CD4-positive, alpha-beta T cell treated with Interleukin-6 at 100 ng/mL for 8 hours (primary cell): Measurements from ENCODE around the gene UBE2QL1.
"Not testable (repeated sequence)": the region's sequence is repeated elsewhere in the genome, so short reads cannot be mapped to it uniquely, and the experiment has no call there.

Experiments used
- DNase-seq: peaks from one replicate; pipeline ENCODE4 v3.0.0-alpha.2; 2020; ENCODE audit warnings: mixed read lengths, low spot score

UBE2QL1 gene

DNA sequence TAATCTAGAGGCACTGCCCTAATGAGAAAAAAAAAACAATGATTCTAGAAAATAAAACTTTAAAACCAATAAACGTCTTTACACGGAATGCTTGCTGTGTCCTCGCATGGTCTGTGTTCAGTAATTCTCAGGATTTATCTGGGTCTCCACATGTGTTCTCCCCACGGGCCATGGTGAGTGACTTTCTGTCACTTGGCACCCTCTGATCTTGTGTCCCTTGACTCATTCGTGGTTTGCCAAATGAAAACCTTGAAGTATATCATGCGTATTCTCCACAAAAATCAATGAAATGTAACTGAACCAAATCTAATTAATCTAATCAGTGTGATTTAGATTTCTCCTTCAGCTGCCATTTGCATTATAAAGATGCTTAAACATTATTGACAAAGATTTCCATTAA lies 48.0 kb downstream of the UBE2QL1 start:
- DNase-seq: no peak

DNA sequence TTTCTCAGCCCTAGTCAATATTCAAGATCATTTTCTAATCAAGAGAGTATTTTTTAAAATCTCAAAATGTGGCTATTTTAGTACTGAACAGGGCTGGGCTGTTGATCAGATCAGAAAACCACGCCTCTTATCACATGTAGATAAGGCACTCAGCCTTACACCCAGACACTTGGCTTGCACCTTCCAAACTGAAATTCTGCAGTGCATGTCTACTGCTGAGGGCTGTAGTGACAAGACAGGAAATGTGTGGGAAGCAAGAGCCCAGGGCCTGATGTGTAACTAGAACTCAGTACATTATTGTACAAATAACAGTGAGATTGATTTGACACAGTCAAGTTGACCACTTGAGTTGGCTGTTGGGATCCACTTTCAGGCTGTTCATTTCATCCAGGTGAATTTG lies 48.6 kb downstream of the UBE2QL1 start:
- DNase-seq: no peak

DNA sequence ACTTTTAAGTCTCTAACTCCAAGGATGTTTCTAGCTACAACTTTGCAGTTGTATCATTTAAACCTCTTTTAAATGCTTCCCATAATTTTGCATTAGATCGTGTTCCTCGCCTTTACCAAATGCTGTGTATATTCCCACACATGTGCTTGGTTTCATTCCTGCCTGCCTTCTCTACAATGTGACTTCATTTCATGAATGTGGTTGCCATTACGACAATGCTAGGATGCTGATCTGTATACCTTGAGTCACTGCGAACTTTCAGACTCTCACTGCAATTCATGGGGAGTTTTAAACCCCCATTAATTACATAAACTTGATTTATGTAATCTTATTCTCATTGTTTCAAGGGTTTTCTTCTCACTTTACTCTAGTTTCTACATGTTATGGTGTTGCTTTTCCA lies 50.3 kb downstream of the UBE2QL1 start:
- DNase-seq: no peak

DNA sequence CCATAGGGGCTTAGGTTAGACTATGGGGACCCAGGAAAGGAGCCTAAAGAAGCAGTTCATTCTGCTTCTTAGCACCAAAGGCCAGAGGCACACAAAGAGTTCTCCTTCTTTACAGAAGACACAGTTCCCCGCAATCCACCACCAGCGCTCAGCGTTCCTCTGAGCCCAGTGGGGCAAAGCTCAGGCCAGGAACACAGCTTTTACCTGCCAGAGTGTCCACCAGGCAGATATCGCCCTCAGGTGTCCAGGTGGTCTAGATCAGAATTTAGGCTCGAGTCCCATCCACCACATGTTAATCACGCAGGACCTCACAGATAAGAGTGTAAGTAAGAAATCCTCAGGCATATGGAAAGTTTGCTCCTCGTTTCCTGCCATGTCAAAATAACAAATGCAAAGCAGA lies 53.0 kb downstream of the UBE2QL1 start:
- no peak for DNase-seq

DNA sequence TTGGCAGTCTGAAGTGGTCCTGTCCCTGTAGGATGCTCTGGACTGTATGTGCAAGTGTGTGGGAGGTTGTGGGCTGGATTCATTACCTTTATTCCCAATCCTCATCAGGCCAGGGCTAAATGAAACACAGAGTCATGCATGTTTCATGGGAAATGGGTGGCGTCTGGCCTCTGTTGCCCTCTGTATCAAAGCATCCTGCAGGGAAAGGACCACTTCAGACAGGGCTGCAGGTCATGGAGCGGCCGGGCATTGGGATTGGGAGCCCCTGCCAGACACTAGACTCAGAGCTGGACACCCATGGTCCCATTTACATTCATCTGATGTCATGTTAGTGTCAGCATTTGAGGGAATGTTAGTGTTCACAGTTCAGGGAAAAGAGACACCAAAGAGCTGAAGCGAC lies 53.8 kb downstream of the UBE2QL1 start:
- no peak for DNase-seq

DNA sequence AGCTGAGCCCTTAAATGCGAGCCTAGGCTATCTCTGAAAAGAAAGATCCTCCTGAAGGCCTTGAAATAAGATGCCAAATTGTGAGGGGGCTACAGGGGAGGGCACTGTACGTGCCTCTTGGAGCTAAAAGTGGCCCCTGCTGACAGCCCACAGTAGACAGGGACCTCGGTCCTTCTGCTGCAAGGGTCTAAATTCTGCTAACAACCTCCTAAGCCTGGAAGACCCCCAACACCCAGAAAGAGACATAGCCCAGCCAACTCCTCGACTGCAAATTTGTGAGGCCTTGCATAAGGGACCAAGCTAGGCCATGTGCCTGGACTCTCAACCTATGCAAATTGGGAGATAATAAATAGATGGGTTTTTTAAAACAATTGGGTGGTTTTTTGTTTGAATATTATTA lies 54.7 kb downstream of the UBE2QL1 start:
- no peak for DNase-seq

DNA sequence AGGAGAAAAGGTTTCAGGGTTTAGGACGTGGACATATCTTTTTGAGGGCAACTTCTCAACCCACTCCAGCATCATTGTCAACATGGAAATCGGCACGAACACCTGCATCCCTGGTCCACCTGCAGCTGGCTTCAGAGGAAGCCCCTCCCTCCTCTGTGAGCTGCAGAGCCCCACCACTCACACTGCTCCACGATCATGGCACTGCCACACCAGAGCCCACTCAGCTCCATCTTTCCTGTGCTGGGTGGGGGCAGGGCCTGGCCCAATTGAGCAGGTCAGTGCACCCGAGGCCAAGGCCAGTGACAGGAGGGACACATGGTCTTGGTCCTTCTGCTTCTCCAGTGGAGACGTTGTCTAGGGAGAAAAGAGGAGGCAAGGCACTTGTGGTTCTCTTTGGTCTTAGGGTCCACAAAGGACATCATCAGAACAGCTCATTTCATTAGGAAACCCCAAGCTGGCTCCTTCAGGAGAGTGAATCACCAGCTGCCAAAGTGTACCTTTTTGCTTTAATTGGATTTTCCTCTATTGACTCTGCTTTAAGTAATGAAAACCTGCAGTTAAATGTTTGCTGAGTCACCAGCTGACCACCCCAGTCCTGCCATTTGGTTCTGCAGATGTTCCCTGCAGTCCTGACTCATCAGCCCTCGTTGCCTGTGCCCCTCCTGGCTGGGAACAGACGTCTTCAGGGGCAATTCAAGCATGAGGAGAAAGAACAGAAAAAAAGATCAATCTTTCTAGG lies 56.2 kb downstream of the UBE2QL1 start:
- no peak for DNase-seq

DNA sequence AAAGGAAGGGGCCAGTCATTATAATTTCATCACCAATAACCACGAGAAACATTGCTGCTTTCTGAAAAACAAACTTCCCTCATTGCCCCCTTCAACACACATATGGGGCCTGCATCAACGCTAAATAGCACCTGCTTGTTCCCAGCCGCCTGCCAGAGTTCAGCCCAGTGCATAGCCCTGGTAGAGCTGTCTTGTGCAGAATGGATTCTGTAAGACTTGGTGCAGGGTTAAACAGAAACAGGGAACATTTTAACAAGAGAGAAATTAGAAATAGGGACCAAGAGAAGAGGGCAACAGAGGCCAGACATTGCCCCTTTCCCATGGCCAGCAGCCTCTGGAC lies 56.7 kb downstream of the UBE2QL1 start:
- no peak for DNase-seq

DNA sequence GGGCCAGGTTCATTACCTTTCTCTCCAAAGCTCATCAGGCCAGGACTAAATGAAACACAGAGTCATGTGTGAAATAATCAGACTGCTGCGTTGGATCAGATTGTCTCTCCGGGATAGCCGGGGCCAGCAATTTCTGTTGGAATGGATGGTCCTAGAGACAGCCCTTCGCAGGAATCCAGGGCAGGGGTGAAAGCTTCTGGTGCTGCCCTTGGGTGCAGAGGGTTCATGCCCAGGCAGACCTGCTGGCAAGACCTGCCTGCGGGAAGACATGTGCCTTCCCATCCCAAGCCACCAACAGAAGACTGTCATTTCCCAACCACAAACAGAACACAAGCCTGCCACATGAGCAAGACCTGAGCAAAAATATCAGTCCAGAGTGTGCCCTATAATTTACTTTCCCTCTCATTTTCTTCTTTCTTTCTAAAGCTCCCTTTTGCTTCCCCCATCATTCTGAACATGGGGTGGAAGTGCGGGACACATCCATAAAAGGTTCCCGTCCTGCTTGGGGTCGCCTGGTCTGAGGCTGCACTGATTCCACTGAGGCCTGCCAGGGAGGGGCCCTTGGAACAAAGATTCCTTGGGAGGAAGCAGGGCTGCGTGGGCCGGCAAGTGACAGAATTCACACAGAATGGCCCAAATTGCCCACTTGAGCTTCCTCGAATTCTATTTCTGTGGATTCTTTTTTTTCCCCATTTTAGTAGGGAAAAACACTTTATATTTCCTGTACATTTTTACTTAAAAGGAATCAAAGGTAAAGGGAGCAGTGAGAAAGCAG lies 57.3 kb downstream of the UBE2QL1 start:
- no peak for DNase-seq

DNA sequence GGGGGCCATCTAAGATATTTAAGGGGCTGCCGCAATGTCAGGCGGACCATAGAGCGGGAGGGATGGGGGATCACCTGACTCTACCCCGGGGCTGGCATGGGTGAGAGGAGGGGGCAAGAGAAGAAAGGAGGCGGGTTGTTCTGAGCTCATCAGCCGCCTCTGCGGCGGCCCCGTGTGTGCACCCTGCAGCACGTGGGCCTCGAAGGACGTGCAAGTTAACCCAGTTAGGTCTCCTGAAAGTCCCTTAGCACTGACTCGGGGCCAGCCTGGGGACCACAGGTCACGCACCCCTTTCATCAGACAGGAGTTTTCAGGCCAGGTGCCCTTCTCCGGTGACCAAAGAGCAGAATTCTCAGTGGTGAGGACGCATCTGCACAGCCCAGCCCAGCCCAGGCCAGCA lies 58.0 kb downstream of the UBE2QL1 start:
- DNase-seq: no peak

DNA sequence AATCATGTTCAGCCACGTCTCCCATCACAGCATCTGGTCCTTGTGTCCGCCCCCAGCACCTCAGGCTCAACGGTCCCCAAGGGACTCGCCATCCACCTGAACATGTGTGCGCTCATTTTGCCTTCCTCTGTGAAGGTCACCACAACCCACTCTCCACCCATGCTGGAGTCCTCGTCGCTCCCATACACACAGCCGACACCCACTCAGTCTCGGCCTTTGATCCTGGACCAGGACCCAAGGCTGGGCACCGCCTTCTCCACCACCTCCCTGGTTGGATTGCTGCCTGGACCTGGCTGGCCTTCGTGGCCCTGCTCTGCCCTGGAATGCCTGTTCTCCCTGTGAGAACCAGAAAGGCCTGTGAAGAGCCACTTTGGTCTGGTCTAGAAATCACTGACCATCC lies 60.3 kb downstream of the UBE2QL1 start:
- no peak for DNase-seq

DNA sequence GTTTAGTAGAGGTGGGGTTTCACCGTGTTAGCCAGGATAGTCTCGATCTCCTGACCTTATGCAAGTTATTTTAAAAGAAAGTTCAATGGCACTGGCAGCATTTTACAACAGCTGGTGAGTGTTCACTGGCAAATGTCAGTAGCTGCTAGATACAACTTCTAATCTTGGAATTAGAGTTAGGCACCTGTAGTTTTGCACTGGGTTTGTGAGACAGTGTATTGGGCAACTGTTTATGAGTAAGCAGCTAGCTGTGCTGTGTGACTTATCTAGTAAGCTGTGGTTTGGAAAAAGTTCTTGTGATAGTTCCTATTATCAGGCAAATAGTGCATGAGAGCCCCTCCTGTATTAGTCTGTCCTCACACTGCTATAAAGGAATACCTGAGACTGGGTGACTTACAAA lies 61.5 kb downstream of the UBE2QL1 start:
- DNase-seq: no peak

DNA sequence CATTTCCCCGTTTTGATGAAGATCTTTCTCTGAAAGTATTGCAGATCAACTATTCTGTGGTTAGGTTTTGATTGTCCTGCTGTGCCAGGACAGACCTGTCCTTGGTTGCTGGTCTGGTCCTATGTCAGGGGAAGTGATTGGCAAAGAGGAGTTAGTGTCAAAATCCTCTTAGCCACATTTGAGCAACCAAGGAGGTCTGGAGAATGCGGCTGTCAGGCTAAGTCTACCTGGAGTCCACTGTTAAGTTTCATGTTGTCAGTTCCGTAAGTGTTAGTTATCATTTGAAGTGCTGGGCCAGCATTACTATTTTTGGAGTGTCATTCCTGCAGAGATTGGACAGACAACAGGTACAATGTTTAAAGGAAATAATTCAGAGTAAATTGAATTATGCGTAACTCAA lies 62.3 kb downstream of the UBE2QL1 start:
- DNase-seq: no peak

DNA sequence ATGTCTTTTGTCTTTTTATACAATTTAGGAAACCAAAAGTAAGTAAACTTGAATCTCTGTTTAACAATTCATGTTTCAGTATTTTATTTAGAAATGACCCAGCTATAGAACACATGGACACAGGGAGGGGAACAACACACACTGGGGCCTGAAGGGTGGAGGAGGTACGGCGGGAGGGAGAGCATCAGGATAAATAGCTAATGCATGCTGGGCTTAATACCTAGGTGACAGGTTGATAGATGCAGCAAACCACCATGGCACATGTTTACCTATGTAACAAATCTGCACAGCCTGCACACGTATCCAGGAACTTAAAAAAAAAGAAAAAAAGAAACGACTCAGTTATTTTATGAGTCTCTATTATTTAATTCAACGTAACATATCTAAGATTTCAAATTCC lies 67.2 kb downstream of the UBE2QL1 start:
- not testable (repeated sequence) for DNase-seq

DNA sequence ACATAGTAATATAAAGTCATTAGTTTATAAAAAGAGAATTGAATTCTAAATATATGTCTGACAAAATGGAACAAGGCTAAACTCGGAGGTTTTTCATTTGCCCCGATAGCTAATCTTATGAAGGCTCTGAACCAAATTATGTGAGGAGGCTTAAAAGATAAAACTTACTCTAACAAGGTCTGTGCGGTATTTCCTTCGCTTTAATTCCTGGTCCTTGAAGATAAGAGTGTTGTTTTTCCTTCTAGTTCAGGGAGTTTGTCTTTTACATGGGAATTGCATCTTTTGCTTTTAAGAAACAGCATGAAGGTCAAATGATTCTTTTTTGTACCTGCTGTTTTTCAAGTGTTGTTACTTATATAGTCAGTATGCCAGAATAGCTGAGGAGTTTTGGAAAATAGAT lies 68.2 kb downstream of the UBE2QL1 start:
- DNase-seq: no peak

DNA sequence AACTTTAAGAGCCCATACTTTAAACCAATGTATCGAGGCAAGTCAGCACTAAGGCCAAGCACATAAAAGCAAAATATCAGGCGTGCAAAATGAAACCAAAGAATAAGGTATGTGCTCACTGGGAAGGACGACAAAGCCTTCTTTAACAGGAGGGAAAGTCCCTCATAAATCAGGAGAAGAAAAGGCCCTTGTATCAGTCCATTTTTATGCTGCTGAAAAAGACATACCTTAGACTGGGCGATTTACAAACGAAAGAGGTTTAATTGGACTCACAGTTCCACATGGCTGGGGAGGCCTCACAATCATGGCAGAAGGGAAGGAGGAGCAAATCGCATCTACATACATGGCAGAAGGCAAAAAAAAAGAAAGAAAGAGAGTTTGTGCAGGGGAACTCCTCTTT lies 68.9 kb downstream of the UBE2QL1 start:
- DNase-seq: no peak

DNA sequence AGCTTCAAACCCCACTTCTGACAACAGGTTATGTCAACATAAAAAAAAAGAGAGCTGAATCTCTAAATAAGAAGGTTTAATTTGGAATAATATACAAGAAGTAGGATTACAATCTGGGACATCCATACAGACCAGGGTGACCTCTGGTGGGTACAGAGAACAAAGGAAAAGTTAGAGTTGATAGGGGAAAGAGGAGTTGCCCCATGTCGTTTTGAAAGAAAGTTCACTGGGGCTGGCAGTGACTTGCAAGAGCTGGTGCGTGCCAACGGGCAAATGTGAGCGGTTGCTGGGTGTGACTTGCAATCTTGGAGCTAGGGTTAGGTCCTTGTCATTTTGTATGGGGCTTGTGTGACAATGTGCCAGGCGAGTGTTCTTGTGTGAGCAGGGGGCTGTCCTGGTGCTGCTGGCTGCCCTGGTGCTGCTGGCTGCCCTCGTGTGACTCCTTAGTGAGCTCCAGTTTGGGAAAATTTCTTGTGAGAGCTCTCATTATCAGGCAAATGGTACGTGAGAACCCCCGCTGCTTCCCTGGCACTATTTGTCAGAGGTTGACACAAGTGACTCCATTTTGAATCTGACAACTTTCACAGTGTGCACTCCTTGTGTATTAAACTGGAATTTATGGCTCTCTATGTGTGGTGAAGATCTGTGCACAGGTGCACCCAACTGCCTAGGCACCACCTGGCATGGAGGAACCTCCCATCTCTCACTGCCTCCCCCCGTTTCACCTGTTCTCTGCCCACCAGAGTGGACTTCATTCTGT lies 69.8 kb downstream of the UBE2QL1 start:
- no peak for DNase-seq

DNA sequence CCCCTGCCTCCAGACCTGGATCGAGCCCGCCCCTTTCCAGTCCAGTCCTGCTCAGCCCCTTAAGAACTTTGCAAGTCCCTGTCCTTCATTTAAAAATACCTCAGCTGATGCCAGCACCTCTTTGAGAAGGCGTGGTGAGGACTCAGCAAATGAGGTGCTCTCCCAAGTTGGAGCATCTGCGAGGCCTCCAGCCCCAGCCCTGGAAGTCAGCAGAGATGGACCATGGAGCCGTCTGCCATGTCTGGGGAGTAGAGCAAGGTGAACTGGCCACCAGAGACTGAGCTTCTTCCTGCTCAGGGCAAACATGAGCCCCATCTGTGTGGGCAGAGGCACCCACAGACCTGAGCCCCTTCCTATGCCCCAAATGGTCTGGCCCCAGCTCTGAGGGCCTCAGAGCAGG lies 71.5 kb downstream of the UBE2QL1 start:
- DNase-seq: no peak

DNA sequence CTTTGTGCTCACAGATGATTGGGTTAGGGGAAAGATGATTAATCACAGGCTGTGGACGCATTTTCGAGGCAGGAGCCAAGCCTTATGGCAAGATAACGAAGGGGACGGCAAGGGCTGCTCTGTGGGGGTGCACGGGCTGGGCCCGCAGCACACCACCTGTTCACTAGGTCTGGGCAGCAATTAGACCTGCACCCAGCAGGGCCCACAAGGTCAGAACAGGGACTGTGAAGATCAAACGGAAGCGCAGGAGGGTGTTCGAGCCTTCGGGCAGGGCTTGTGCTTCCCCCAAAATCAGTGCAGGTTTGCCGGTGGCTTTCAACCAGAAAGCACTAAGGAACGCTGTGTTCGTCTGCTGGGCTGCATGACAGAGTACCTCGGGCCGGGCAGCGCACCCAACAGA lies 73.7 kb downstream of the UBE2QL1 start:
- no peak for DNase-seq

DNA sequence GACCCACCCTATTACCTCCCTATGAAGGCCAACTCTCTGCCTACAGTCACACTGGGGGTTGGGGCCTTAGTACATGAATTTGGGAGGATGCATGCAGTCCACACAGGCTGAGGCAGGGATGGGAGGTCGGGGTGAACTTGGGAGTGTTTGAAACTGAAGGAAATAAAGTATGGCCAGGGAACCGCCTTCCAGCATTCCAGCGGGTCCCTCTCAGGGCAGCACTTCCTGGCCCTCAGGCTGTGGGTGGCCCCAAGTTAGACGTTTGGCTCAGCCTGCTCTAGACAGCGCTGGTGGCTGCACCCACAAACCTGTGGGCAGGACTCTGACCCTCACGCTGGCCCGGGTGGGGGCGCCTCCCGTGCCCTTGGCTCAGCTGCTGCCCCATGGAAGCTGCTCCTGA lies 74.3 kb downstream of the UBE2QL1 start:
- no peak for DNase-seq

DNA sequence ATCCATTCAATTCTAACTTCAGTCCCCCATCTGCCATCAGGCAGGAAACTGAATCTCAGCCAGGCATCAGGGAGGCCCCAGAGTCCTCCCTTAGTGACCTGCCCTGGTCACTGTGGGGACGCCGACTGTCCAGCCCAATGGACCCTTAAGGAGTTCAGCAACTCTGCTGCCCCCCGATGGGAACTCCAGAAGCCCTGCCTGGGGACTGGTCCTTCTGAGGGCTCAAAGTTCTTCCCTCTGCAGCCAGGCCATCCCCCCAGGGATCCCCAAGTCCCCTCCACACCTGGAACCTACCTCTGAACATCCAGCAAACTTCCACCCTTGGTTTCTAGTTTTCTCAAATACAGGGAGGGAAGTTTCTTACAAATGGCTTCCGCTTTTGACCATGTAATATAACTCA lies 76.8 kb downstream of the UBE2QL1 start:
- no peak for DNase-seq

DNA sequence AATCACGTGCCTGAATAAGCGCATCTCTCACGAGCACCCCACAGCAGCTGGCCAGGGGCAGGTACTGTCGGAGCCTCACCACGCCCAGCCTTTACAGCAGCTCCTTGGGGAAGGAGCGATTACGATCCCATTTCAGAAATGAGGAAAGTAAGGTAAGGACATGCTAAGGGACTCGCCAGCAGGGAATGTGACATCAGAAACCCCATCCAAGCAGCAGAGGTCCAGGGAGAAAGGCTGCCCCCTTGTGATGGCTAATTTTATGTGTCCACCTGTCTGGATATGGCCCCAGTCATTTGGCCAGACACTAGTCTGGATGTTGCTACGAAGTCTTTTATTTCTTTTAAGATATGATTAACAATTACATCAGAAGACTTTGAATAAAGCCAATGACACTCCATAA lies 77.3 kb downstream of the UBE2QL1 start:
- no peak for DNase-seq

DNA sequence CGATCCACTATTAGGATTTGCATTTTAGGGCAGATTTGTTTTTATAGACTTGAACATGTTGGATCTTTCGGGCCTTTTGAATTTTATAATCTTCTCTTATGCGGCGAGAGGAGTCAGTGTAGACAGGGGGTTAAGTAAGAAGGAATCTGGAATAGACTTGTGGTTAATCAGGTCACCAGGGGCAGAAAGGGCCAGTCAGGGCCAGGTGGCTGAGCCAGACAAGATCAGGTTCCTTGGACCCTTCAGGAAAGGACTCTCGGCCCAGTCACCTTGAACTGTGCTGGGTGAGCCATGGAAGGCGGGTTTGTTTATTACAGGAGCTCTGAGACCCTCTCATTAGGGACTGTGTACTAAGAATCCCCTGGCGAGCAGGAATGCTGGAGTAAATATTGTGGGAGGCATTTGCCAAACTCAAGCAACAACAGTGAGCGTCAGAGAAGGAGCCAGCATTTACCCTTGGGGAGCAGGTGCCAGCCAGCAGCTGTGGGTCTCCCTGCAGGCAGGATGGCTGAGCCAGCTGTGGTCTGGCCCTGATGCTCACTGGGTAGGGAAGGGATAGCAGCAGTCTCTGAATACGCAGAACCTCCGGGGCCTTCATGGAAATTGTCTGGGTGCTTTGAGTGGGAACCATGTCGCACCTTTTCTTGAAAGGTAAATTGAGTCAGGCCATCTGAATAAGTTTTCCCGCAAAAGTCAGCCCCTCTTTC lies 79.2 kb downstream of the UBE2QL1 start:
- DNase-seq: no peak
